ENCODE measurements around the gene OR2L2. TPM values are rescaled to one million over a fixed set of nuclear protein-coding genes. Genes with fewer than 3 reads are reported as not detected.
"Not testable (repeated sequence)": the region's sequence is repeated elsewhere in the genome, so short reads cannot be mapped to it uniquely, and the experiment has no call there.

OR2L2 gene, protein sequence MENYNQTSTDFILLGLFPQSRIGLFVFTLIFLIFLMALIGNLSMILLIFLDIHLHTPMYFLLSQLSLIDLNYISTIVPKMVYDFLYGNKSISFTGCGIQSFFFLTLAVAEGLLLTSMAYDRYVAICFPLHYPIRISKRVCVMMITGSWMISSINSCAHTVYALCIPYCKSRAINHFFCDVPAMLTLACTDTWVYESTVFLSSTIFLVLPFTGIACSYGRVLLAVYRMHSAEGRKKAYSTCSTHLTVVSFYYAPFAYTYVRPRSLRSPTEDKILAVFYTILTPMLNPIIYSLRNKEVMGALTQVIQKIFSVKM
- not detected for total RNA-seq

- DNase-seq, result no peak
These were observed at the start of gene OR2L2 for GRCh38 chr1:248029770-248030169. OR2L2 (plus strand) TSS chr1:248030070; CDS start chr1:248038268, 8,198 bp downstream.

DNA sequence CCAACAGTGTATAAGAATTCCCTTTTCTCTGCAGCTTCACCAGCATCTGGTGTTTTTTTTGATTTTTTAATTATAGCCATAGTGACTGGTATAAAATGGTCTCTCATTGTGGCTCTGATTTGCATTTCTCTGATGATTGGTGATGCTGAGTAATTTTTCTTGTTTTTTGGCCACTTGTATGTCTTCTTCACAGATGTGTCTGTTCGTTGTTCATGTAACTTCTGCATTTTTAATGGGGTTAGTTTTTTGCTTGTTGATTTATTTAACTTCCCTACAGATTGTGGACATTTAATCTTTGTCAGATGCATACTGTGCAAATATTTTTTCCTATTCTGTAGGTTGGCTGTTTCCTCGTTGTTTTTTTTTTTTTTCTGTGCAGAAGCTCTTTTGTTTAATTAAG is 36.9 kb upstream of the OR2L2 start:
- no peak for DNase-seq

GRCh38 chr1:247998811-247999210 is 31.1 kb upstream of the OR2L2 start:
- no peak for DNase-seq

DNA sequence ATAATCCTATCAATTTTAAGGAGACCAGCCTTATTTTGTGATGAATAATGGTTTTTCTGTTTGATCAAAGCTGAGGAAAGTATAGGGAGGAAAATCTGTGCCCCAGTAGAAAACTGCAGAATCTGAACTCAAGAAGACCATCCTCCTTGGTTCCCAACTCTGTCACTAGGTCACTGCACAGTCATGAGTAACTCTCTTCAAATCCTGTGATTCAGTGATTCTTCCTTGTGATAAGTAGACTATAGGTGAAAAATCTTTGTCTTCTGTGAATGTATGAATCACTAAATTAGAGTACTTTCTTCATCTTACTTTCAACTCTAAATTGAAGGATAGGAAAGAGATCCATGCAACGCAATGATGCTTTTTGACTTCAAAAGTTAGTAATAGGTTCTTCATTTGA is 29.7 kb upstream of the OR2L2 start:
- DNase-seq, result no peak

- no peak for DNase-seq
These were observed 22.1 kb upstream of the OR2L2 start for GRCh38 chr1:248007778-248008177.

DNA sequence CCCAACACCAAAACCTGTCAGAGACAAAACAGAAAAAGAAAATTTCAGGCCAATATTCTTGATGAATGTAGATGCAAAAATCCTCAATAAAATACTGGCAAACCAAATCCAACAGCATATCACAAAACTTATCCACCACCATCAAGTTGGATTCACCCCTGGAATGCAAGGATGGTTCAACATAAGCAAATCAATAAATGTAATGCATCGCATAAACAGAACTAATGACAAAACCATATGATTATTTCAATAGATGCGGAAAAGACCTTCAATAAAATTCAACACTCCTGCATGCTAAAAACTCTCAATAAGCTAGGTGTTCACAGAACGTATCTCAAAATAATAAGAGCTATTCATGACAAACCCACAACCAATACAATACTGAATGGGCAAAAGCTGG is 20.2 kb upstream of the OR2L2 start:
- DNase-seq, result no peak

- DNase-seq, result no peak
These were observed 16.6 kb upstream of the OR2L2 start, which contains the start of gene OR2L5 for GRCh38 chr1:248013229-248013710. OR2L5 (plus strand) TSS chr1:248013660; CDS start chr1:248021948, 8,288 bp downstream.

GRCh38 chr1:248015803-248016202 is 14.1 kb upstream of the OR2L2 start:
- DNase-seq, result no peak

GRCh38 chr1:248045209-248045608 is 15.3 kb downstream of the OR2L2 start:
- no peak for DNase-seq

GRCh38 chr1:248046536-248046935 is 16.7 kb downstream of the OR2L2 start, which contains the start of gene OR2L3:
OR2L3 (plus strand) TSS chr1:248046836; CDS start chr1:248060682, 13,846 bp downstream.
- no peak for DNase-seq

DNA sequence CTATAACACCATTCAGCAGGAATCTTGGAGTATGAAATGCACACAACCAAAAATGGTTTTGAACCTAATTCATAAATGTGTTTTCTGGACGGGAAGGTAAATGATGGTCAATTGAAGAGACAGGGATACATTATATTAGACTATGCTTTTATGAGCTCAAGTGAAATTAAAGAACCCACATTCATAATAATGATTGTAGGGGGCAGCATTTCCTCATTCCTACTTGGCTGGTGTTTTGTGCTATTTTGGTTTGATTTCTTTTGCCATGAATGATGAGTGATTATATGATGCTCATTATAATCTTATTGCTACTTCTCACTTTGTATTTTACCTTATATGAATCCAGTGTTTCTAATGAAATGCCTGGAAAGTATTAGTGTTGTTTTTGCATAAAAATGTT is 17.1 kb downstream of the OR2L2 start:
- DNase-seq, result no peak

DNA sequence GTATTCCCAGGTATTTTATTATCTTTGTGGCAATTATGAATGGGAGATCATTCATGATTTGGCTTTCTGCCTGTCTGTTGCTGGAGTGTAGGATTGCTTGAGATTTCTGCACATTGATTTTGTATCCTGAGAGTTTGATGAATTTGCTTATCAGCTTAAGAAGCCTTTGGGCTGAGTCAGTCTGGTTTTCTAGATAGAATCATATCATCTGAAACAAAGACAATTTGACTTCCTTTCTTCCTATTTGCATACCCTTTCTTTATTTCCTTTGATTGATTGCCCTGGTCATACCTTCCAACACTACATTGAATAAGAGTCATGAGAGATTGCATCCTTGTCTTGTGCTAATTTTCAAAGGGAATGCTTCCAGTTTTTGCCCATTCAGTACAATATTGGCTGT is 24.8 kb downstream of the OR2L2 start:
- no peak for DNase-seq

DNA sequence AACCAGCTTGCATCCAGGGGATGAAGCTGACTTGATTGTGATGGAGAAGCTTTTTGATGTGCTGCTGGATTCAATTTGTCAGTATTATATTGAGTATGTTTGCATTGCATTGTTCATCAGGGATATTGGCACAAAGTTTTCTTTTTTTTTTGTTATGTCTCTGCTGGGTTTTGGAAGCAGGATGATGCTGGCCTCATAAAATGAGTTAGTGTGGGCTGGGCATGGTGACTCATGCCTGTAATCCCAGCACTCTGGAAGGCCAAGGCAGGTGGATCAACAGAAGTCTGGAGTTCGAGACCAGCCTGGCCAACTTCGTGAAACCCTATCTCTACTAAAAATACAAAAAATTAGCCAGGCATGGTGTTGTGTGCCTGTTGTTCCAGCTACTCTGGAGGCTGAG is 25.4 kb downstream of the OR2L2 start:
- no peak for DNase-seq

DNA sequence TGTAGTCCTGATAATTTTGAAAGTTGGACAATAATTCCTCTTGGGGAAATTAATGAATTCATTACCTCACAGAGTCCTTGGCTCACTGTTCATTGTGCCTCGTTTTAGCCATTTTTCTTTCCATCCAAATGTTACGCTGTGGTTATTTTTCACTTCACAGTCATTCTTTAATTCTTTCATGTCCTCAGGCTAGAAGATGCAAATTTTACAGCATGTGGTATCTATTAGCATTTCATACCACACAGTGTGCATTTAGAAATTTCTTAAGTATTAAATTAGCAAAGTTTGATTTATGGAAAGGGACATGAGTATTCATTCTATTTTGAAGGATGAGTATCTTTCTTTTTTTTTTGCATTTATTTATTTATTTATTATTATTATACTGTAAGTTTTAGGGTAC is 35.2 kb downstream of the OR2L2 start:
- no peak for DNase-seq

- no peak for DNase-seq
These were observed 35.7 kb downstream of the OR2L2 start for GRCh38 chr1:248065604-248066003.

GRCh38 chr1:248083864-248084263 is 54.0 kb downstream of the OR2L2 start:
- DNase-seq, result not testable (repeated sequence)

Small RNA genes lying within 50 kb of the gene (small RNA-seq; reads per million reads assigned to genes)
- not detected for gene RF00019 (ENCODE audit: low replicate concordance)

Other genes with a start within 250 kb of the OR2L2 start
- gene OR14A16, start 206.0 kb upstream of the OR2L2 start, total RNA-seq, result not detected
- gene OR11L1, start 188.2 kb upstream of the OR2L2 start, total RNA-seq, result not detected
- 2.5 TPM for gene TRIM58, start 172.9 kb upstream of the OR2L2 start, total RNA-seq
- 1.2 TPM for gene OR2W3, start 134.5 kb upstream of the OR2L2 start, total RNA-seq
- gene OR2T8, start 109.8 kb upstream of the OR2L2 start, total RNA-seq, result not detected
- gene OR2AJ1, start 105.2 kb upstream of the OR2L2 start, total RNA-seq, result not detected
- not detected for gene OR2L8, start 81.2 kb upstream of the OR2L2 start, total RNA-seq
- gene OR2AK2, start 64.8 kb upstream of the OR2L2 start, total RNA-seq, result not detected
- gene OR2L5, start 16.4 kb upstream of the OR2L2 start, total RNA-seq, result not detected
- 0.10 TPM for gene OR2L3, start 16.8 kb downstream of the OR2L2 start, total RNA-seq
- gene OR2L13, start 65.1 kb downstream of the OR2L2 start, total RNA-seq, result not detected
- not detected for gene OR2M5, start 115.1 kb downstream of the OR2L2 start, total RNA-seq
- gene OR2M2, start 144.8 kb downstream of the OR2L2 start, total RNA-seq, result not detected
- gene OR2M3, start 167.2 kb downstream of the OR2L2 start, total RNA-seq, result not detected
- not detected for gene OR2M4, start 201.3 kb downstream of the OR2L2 start, total RNA-seq
- not detected for gene OR2T33, start 247.9 kb downstream of the OR2L2 start, total RNA-seq

Measured in tongue (tissue), 3 donors.